ENCODE data around the gene FAM227A. TPM values are rescaled to one million over a fixed set of nuclear protein-coding genes. Genes with fewer than 3 reads are reported as not detected.
A peak's percentile ranks its signal among the peaks of the same experiment; 100 is the strongest.

FAM227A gene
- total RNA-seq, 1 donor from 2014 or later: 5.8 TPM

DNA sequence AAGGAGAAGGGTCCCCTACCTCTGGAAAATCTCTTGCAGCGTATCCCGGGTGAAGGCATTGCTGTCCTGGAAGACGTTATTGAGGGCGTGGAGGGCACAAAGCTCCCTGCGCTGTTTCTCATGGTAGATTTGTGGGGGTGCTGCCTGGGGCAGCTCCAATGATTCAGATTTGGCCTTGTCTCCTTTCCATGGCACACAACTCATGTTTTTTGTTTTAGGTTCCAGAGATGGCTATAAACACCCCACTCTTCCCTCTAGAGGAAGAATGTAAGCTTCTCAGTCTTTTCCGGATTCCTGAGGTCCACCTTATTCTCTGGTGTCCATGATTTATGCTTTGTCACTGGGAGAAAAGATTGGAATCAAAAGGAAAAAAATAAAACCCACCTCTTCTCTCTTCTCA is 43.6 kb upstream of the FAM227A start:
- Histone ChIP-seq H3K36me3 (ENCODE audit: control insufficient read depth, insufficient read depth, low read length) (no peaks in the 10 kb centered on the region), H3K4me3 (ENCODE audit: low read depth, low read length) (peak overlapping the region; percentile 59), H3K27me3 (ENCODE audit: control insufficient read depth, insufficient read depth, low read length) (no peaks in the 10 kb centered on the region)
- no peak for DNase-seq (ENCODE audit: low read depth)
- TF ChIP-seq, protein P1, sequence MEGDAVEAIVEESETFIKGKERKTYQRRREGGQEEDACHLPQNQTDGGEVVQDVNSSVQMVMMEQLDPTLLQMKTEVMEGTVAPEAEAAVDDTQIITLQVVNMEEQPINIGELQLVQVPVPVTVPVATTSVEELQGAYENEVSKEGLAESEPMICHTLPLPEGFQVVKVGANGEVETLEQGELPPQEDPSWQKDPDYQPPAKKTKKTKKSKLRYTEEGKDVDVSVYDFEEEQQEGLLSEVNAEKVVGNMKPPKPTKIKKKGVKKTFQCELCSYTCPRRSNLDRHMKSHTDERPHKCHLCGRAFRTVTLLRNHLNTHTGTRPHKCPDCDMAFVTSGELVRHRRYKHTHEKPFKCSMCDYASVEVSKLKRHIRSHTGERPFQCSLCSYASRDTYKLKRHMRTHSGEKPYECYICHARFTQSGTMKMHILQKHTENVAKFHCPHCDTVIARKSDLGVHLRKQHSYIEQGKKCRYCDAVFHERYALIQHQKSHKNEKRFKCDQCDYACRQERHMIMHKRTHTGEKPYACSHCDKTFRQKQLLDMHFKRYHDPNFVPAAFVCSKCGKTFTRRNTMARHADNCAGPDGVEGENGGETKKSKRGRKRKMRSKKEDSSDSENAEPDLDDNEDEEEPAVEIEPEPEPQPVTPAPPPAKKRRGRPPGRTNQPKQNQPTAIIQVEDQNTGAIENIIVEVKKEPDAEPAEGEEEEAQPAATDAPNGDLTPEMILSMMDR (IDR thresholded peaks at IDR 0.05; ENCODE audit: insufficient read depth, low read length, poor library complexity, severe bottlenecking): no peak

DNA sequence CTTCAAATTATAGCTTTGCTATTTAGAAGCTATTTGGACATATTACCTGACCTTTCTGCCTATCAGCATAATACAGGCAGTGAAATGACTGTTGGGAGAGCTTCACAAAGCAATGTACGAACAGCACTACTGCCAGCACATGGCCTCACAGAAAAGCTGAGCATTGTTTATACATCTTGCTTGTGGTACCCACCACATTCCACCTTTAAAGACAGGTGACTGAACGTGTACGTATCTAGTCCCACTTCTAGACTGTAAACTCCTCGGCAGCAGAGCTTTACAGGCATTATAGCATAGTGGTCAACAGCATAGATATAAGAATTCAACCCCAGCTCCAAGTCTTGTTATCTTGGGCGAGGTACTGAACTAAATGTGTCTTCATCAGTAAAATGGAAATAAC is 43.0 kb upstream of the FAM227A start:
- no peaks in the 10 kb centered on the region for H3K36me3 ChIP-seq (ENCODE audit: control insufficient read depth, insufficient read depth, low read length)
- TF ChIP-seq, protein P1 (IDR thresholded peaks at IDR 0.05; ENCODE audit: insufficient read depth, low read length, poor library complexity, severe bottlenecking): no peak
- no peaks in the 10 kb centered on the region for H3K27me3 ChIP-seq (ENCODE audit: control insufficient read depth, insufficient read depth, low read length)
- H3K4me3 ChIP-seq (ENCODE audit: low read depth, low read length): peak overlapping the region; percentile 59
- DNase-seq (ENCODE audit: low read depth): no peak

DNA sequence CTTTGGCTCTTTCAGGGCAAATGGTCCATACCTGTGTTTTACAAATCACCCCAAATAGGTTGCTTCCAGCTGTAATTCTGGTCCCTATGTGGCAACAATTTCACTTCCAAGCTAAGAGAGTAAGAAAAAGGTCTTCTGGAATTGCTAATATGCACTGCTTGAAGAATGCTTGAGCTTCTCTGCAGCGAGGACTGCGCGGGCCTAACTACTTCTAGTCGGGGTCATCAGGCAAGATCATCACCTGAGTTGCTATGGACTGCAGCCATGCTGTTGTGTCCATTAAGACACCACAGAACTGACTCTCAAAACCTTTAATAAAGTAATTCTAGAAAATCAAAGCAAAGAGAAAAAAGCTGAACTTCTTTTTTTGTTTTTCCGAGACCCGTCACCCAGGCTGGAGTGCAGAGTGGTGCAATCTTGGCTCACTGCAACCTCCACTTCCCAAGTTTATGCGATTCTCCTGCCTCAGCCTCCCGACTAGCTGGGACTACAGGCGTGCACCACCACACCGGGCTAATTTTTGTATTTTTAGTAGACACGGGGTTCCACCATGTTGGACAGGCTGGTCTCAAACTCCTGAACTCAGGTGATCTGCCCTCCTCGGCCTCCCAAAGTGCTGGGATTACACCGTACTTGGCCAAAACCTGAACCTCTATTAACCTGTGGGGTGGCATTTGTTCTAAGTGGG is 42.4 kb upstream of the FAM227A start:
- TF ChIP-seq, protein P1 (IDR thresholded peaks at IDR 0.05; ENCODE audit: insufficient read depth, low read length, poor library complexity, severe bottlenecking): no peak
- Histone ChIP-seq H3K4me3 (ENCODE audit: low read depth, low read length) (peak overlapping the region; percentile 59), H3K27me3 (ENCODE audit: control insufficient read depth, insufficient read depth, low read length) (no peaks in the 10 kb centered on the region), H3K36me3 (ENCODE audit: control insufficient read depth, insufficient read depth, low read length) (no peaks in the 10 kb centered on the region)
- no peak for DNase-seq (ENCODE audit: low read depth)

DNA sequence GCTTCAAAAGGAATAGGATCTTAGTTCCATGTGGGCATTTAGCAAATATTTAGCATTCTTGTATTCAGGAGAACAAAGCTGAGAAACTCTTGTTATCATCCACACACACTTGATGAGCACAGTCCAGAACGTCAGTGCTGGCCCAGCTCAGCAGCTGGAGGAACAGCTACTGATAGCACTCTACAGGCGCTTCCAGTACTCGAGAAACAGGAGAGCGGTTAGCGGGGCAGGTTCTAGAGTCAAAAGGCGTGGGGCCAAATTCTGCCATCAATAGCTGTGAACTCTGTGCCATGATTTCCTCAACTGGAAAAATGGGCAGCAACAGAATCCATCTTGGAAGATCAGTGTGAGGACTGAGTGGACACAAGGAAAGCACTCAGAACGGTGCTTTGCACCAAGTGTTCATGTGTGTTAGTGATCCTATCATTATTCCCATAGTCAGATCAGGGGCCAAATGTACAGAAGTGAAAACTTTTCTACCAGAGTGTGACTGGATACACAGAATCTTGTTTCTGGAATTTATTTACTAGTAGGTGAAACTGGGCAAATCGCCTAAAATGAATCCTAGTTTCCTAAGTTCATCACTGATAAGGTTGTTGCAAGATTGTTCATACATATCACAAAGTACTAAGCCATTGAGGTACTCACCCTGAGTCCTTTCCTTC is 41.4 kb upstream of the FAM227A start:
- Histone ChIP-seq H3K4me3 (ENCODE audit: low read depth, low read length) (no peak overlapping the region), H3K36me3 (ENCODE audit: control insufficient read depth, insufficient read depth, low read length) (no peaks in the 10 kb centered on the region), H3K27me3 (ENCODE audit: control insufficient read depth, insufficient read depth, low read length) (no peaks in the 10 kb centered on the region)
- TF ChIP-seq, protein P1 (IDR thresholded peaks at IDR 0.05; ENCODE audit: insufficient read depth, low read length, poor library complexity, severe bottlenecking): no peak
- no peak for DNase-seq (ENCODE audit: low read depth)

DNA sequence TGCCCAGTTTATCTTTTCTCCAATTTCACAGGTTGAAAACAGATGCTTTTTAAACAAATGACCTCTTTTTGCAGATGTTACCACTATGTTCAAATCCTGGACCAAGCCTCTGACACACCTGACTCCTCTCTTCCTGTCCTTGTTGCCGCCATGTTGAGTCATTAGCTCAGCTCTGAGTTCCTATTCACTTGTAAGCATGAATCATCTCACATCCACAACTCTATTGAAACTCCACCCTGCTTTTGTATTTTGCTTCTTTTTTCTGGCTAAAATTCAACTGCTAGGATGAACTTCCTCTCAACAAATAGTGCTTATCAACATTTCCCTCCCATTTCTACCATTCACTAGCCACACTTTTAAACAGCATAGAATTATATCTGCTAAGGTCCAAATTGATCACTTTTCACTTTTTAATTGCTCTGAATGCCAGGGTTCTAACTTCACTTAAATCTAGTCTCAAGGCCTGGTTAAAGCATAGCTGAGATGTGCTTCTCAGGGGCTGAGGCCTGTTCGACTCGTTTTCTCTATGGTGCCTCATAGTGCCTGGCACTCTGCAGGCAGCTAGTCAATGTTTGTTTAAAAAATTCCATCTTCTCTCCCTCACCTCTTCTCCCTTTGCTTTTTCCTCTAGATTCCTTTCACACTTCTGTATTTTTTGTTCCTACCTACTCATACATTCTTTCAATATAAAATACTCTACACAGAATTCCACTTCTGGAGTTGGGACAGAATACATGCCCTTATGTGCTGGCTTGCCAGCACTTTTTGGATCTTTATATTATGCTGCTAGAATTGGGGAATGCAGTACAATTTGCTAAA is 40.6 kb upstream of the FAM227A start:
- H3K36me3 ChIP-seq (ENCODE audit: control insufficient read depth, insufficient read depth, low read length): no peaks in the 10 kb centered on the region
- no peaks in the 10 kb centered on the region for H3K27me3 ChIP-seq (ENCODE audit: control insufficient read depth, insufficient read depth, low read length)
- H3K4me3 ChIP-seq (ENCODE audit: low read depth, low read length): no peak overlapping the region
- DNase-seq (ENCODE audit: low read depth): peak; percentile 77
- TF ChIP-seq, protein P1 (IDR thresholded peaks at IDR 0.05; ENCODE audit: insufficient read depth, low read length, poor library complexity, severe bottlenecking): no peak

Data from kidney epithelial cell (primary cell).